ENCODE results near the gene RAMP3.
A peak's percentile ranks its signal among the peaks of the same experiment; 100 is the strongest.
"Not testable (repeated sequence)": the region's sequence is repeated elsewhere in the genome, so short reads cannot be mapped to it uniquely, and the experiment has no call there.

RAMP3 gene

GRCh38 chr7:45157653-45158401 is at the start of gene RAMP3:
Gene RAMP3 (plus strand): TSS chr7:45157791. CDS start chr7:45157829, 38 bp downstream.
- DNase-seq (ENCODE audit: low read depth, low spot score): no peak
- no peak within 1 kb of the TSS for H3K27ac ChIP-seq

- no peak overlapping the region for H3K27ac ChIP-seq
- DNase-seq (ENCODE audit: low read depth, low spot score): no peak
Measured at GRCh38 chr7:45108863-45109262, 48.7 kb upstream of the RAMP3 start.

- H3K27ac ChIP-seq: peak within 1 kb of the TSS; percentile 87
- DNase-seq (ENCODE audit: low read depth, low spot score): peak; percentile 59
Measured at GRCh38 chr7:45111298-45112223, 46.0 kb upstream of the RAMP3 start, which contains the start of gene TBRG4. Gene TBRG4 (minus strand): TSS chr7:45111697. CDS start chr7:45109237, 2,460 bp downstream.

GRCh38 chr7:45112648-45113047 is 44.9 kb upstream of the RAMP3 start:
- H3K27ac ChIP-seq: no peak overlapping the region
- no peak for DNase-seq (ENCODE audit: low read depth, low spot score)

- not testable (repeated sequence) for H3K27ac ChIP-seq
Measured at GRCh38 chr7:45114257-45114656, 43.3 kb upstream of the RAMP3 start.

GRCh38 chr7:45114926-45115325 is 42.7 kb upstream of the RAMP3 start:
- DNase-seq (ENCODE audit: low read depth, low spot score): no peak

More at GRCh38 chr7:45114257-45114656, 43.3 kb upstream of the RAMP3 start:
- not testable (repeated sequence) for DNase-seq (ENCODE audit: low read depth, low spot score)

GRCh38 chr7:45116048-45116447 is 41.5 kb upstream of the RAMP3 start:
- H3K27ac ChIP-seq: no peak overlapping the region
- no peak for DNase-seq (ENCODE audit: low read depth, low spot score)

More at GRCh38 chr7:45114926-45115325, 42.7 kb upstream of the RAMP3 start:
- no peak overlapping the region for H3K27ac ChIP-seq

GRCh38 chr7:45117582-45117981 is 40.0 kb upstream of the RAMP3 start:
- no peak for DNase-seq (ENCODE audit: low read depth, low spot score)
- no peak overlapping the region for H3K27ac ChIP-seq

- no peak for DNase-seq (ENCODE audit: low read depth, low spot score)
- no peak overlapping the region for H3K27ac ChIP-seq
Measured at GRCh38 chr7:45118292-45118691, 39.3 kb upstream of the RAMP3 start.

- no peak for DNase-seq (ENCODE audit: low read depth, low spot score)
- H3K27ac ChIP-seq: no peak overlapping the region
Measured at GRCh38 chr7:45118889-45119331, 38.7 kb upstream of the RAMP3 start.

- H3K27ac ChIP-seq: no peak overlapping the region
- DNase-seq (ENCODE audit: low read depth, low spot score): no peak
Measured at GRCh38 chr7:45119550-45119949, 38.0 kb upstream of the RAMP3 start.

- no peak overlapping the region for H3K27ac ChIP-seq
- DNase-seq (ENCODE audit: low read depth, low spot score): no peak
Measured at GRCh38 chr7:45122975-45123860, 34.4 kb upstream of the RAMP3 start.

GRCh38 chr7:45123913-45124710 is 33.5 kb upstream of the RAMP3 start:
- no peak for DNase-seq (ENCODE audit: low read depth, low spot score)
- H3K27ac ChIP-seq: no peak overlapping the region

GRCh38 chr7:45125193-45125904 is 32.2 kb upstream of the RAMP3 start:
- H3K27ac ChIP-seq: no peak overlapping the region
- DNase-seq (ENCODE audit: low read depth, low spot score): no peak

- DNase-seq (ENCODE audit: low read depth, low spot score): no peak
- no peak overlapping the region for H3K27ac ChIP-seq
Measured at GRCh38 chr7:45126201-45126600, 31.4 kb upstream of the RAMP3 start.

- H3K27ac ChIP-seq: no peak overlapping the region
- no peak for DNase-seq (ENCODE audit: low read depth, low spot score)
Measured at GRCh38 chr7:45126920-45127319, 30.7 kb upstream of the RAMP3 start.

GRCh38 chr7:45129181-45129800 is 28.3 kb upstream of the RAMP3 start:
- DNase-seq (ENCODE audit: low read depth, low spot score): no peak
- no peak overlapping the region for H3K27ac ChIP-seq

- no peak overlapping the region for H3K27ac ChIP-seq
- no peak for DNase-seq (ENCODE audit: low read depth, low spot score)
Measured at GRCh38 chr7:45129906-45130305, 27.7 kb upstream of the RAMP3 start.
